HepG2 (cell line): Measurements from ENCODE around the gene OGFOD3. TPM values are rescaled to one million over a fixed set of nuclear protein-coding genes. Genes with fewer than 3 reads are reported as not detected.

Source experiments
- ARID4A ChIP-seq: sonication (generic); formaldehyde crosslinking; IDR thresholded peaks from 2 replicates; pipeline ENCODE4 v1.5.0; 2020; ENCODE audit warnings: mild to moderate bottlenecking, missing genetic modification reagents, borderline replicate concordance
- ARNTL ChIP-seq: sonication (generic); formaldehyde crosslinking; IDR thresholded peaks from 2 replicates; pipeline ENCODE4 v1.4.0; 2020; ENCODE audit warnings: mild to moderate bottlenecking, missing genetic modification reagents
- ATF5 ChIP-seq: sonication (generic); formaldehyde crosslinking; IDR thresholded peaks from 2 replicates; pipeline ENCODE4 v1.4.0; 2020; ENCODE audit warnings: mild to moderate bottlenecking, low read depth, missing genetic modification reagents
- CREB1 ChIP-seq, 2 experiments: fragments of 450-650 bp in 1 of 2; IDR thresholded peaks; 2 replicates each; pipeline ENCODE4 v1.6.1; 2016 to 2017; ENCODE audit warnings: control low read depth in 1 of 2, mild to moderate bottlenecking in 1 of 2, missing compliant biosample characterization in 1 of 2, missing genetic modification characterization in 1 of 2
- ELF1 ChIP-seq: sonication (generic); formaldehyde crosslinking; IDR thresholded peaks from 2 replicates; pipeline ENCODE4 v1.4.0; 2020; ENCODE audit warnings: missing genetic modification reagents
- GABPB1 ChIP-seq: IDR thresholded peaks from 2 replicates; pipeline ENCODE4 v1.6.1; 2016; ENCODE audit warnings: mild to moderate bottlenecking, missing genetic modification reagents, moderate library complexity, missing compliant biosample characterization
- ISL2 ChIP-seq: sonication (generic); formaldehyde crosslinking; IDR thresholded peaks from 2 replicates; pipeline ENCODE4 v1.5.0; 2020; ENCODE audit warnings: missing genetic modification reagents
- NONO ChIP-seq, 2 experiments: fragments of 450-650 bp in 1 of 2; sonication (generic) in 1 of 2; formaldehyde crosslinking in 1 of 2; IDR thresholded peaks in 1 of 2; conservative IDR thresholded peaks in 1 of 2; 2 replicates each; pipeline versions ENCODE4 v1.6.1 to v1.8.0; 2017 to 2022; ENCODE audit warnings: mild to moderate bottlenecking in 1 of 2, missing genetic modification reagents in 1 of 2, moderate library complexity in 1 of 2
- SALL2 ChIP-seq: sonication (generic); formaldehyde crosslinking; IDR thresholded peaks from 2 replicates; pipeline ENCODE4 v1.8.1; 2023; ENCODE audit warnings: mild to moderate bottlenecking, missing genetic modification reagents, inconsistent platforms
- SMAD1 ChIP-seq: sonication (generic); formaldehyde crosslinking; IDR thresholded peaks from 2 replicates; pipeline ENCODE4 v1.4.0; 2020; ENCODE audit warnings: missing genetic modification reagents, low read depth, mild to moderate bottlenecking, borderline replicate concordance
- SRF ChIP-seq: IDR thresholded peaks from 2 replicates; pipeline ENCODE4 v1.6.1; 2011; ENCODE audit warnings: mild to moderate bottlenecking, low read depth, low read length, moderate library complexity
- STAT5B ChIP-seq: sonication (generic); formaldehyde crosslinking; IDR thresholded peaks from 2 replicates; pipeline ENCODE4 v1.4.0; 2020; ENCODE audit warnings: missing genetic modification reagents
- ZFY ChIP-seq: sonication (generic); formaldehyde crosslinking; IDR thresholded peaks from 2 replicates; pipeline ENCODE4 v1.4.0; 2020; ENCODE audit warnings: missing genetic modification reagents
- ZNF160 ChIP-seq: sonication (generic); formaldehyde crosslinking; IDR thresholded peaks from 2 replicates; pipeline ENCODE4 v1.8.0; 2022; ENCODE audit warnings: mild to moderate bottlenecking, inconsistent platforms, missing genetic modification reagents
- ZNF790 ChIP-seq: sonication (generic); formaldehyde crosslinking; IDR thresholded peaks from 2 replicates; pipeline ENCODE4 v1.8.0; 2022; ENCODE audit warnings: missing genetic modification reagents, mild to moderate bottlenecking, borderline replicate concordance
- ZSCAN22 ChIP-seq: sonication (generic); formaldehyde crosslinking; IDR thresholded peaks from 2 replicates; pipeline ENCODE4 v1.4.0; 2020; ENCODE audit warnings: mild to moderate bottlenecking, missing genetic modification reagents
- polyA plus RNA-seq, 8 experiments: library from polyadenylated mRNA; depleted of rRNA in 3 of 8; stranded (reverse) in 7 of 8; unstranded in 1 of 8; fragments of >200 nt; fragmentation: Illumina TruSeq in 4 of 8; extraction: Trizol in 4 of 8; gene quantifications; 2 replicates each; pipeline versions ENCODE4 v1.2.1 to v1.2.3, GENCODE V29; 2011 to 2016; ENCODE audit warnings: low read depth in 4 of 8, missing spikeins in 1 of 8, mixed read lengths in 1 of 8; ENCODE audit not compliant: insufficient read depth in 1 of 8
- total RNA-seq, 5 experiments: library from RNA; depleted of rRNA; stranded (reverse); fragments of >200 nt; fragmentation: Illumina TruSeq; extraction: Trizol; gene quantifications; 2 replicates each; pipeline ENCODE4 v1.2.3, GENCODE V29; 2016; ENCODE audit warnings: low read depth in 1 of 5

Gene OGFOD3
- total and polyA plus RNA-seq, 2 of the 13 experiments (the other 11 are each of a cell fraction or from before 2014, with no cell fraction given) = 40.0 to 42.1 TPM

- TF ChIP-seq ZSCAN22 (CRISPR knock-in tag) (no peak; the same call in 1 of the 2 replicates), ISL2 (CRISPR knock-in tag) (peak; percentile 86), CREB1 (IDR thresholded peaks at IDR 0.05) (peak; percentile 81), CREB1 (CRISPR knock-in tag; IDR thresholded peaks at IDR 0.05) (no peak), GABPB1 (CRISPR knock-in tag) (peak; percentile 91), ATF5 (CRISPR knock-in tag) (peak; percentile 98; the same call in 1 of the 2 replicates), ARNTL (CRISPR knock-in tag) (peak; percentile 90), ZNF790 (peak; percentile 91; the same call in 1 of the 2 replicates), ZFY (CRISPR knock-in tag) (peak; percentile 92), SMAD1 (0 out of 2 replicates have a peak, but pooled peaks have one; percentile 71), ARID4A (CRISPR knock-in tag) (peak; percentile 95), ZNF160 (no peak), STAT5B (CRISPR knock-in tag) (peak; percentile 50; the same call in 1 of the 2 replicates), SRF (no peak), ELF1 (no peak), SALL2 (CRISPR knock-in tag) (peak; percentile 68; the same call in 1 of the 2 replicates), NONO (IDR thresholded peaks at IDR 0.05) (no peak), NONO (CRISPR knock-in tag; conservative IDR thresholded peaks at IDR 0.05) (peak; percentile 82)
These were observed 39.9 kb upstream of the OGFOD3 start, which contains the start of gene NARF (continued) for GRCh38 chr17:82458179-82458884.
